ENCODE results near the gene HOXA1.

The HOXA1 gene

DNA sequence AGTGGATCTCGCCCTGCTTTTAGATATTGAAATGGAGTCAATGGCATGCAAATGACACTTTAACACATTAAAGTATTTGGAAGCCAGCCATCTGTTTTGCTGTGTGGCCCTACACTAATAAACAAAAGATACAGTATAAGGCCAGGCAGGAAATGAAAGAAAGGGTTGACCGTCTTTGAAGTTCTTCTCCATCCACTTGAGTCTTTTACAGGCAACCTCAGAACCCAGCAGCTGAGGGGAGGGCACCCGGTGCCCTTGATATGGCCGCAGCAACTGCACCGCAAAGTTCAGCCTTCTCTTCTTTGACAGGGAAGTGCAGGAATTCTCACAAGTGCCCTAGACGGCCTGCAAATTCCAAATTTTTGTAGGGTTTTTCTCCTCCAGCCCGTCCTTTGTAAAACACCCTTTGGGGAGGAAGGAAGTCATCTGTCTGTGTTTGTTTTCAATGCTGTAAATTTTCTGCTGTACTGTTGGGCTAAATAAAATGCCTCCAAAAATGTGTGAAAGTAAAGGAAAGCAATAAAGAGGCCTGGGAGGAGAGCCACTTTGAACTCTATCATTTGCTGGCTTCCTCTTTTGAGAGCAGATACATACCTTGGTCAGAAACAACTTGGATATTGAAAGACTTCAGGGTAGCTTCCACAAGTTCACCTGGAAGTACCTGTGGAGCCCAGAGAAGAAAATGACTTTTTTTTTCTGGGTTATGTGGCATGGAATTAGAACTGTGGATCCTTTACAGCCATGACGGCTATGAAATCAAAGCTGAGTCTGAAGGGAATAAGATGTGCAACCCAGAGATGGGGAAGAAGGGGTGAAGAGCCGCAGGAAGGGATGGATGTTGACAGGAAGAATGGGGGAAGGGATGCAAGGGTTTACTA is 3.6 kb downstream of the HOXA1 start:
- peaks cover 100% of the 10 kb centered on the region for H3K27me3 ChIP-seq (ENCODE audit: insufficient read depth, low read length)
- no peak overlapping the region for H3K27ac ChIP-seq (ENCODE audit: low read length)

GRCh38 chr7:27091105-27091504 is 4.7 kb downstream of the HOXA1 start:
- no peak overlapping the region for H3K9ac ChIP-seq (ENCODE audit: low read depth, low read length)
- peaks cover 18% of the 10 kb centered on the region for H3K4me1 ChIP-seq (ENCODE audit: insufficient read depth, low read length)
- H3K27ac ChIP-seq (ENCODE audit: low read length): no peak overlapping the region
- peaks cover 5% of the 10 kb centered on the region; the same call in 1 of the 2 replicates for H3K9me3 ChIP-seq (ENCODE audit: insufficient read depth, low read depth, low read length)
- no peak overlapping the region for H3K4me3 ChIP-seq (ENCODE audit: low read length)
- peaks cover 98% of the 10 kb centered on the region for H3K27me3 ChIP-seq (ENCODE audit: insufficient read depth, low read length)
- no peaks in the 10 kb centered on the region for H3K36me3 ChIP-seq (ENCODE audit: insufficient read depth, low read depth, low read length)

More for the DNA sequence above, 3.6 kb downstream of the HOXA1 start:
- no peak overlapping the region for H3K4me3 ChIP-seq (ENCODE audit: low read length)
- H3K9ac ChIP-seq (ENCODE audit: low read depth, low read length): no peak overlapping the region
- no peaks in the 10 kb centered on the region for H3K36me3 ChIP-seq (ENCODE audit: insufficient read depth, low read depth, low read length)
- H3K4me1 ChIP-seq (ENCODE audit: insufficient read depth, low read length): peaks cover 19% of the 10 kb centered on the region
- peaks cover 5% of the 10 kb centered on the region; the same call in 1 of the 2 replicates for H3K9me3 ChIP-seq (ENCODE audit: insufficient read depth, low read depth, low read length)

- no peak overlapping the region for H3K4me3 ChIP-seq (ENCODE audit: low read length)
- H3K9ac ChIP-seq (ENCODE audit: low read depth, low read length): no peak overlapping the region
- no peaks in the 10 kb centered on the region for H3K9me3 ChIP-seq (ENCODE audit: insufficient read depth, low read depth, low read length)
- H3K36me3 ChIP-seq (ENCODE audit: insufficient read depth, low read depth, low read length): no peaks in the 10 kb centered on the region
- H3K27ac ChIP-seq (ENCODE audit: low read length): no peak overlapping the region
- peaks cover 78% of the 10 kb centered on the region for H3K27me3 ChIP-seq (ENCODE audit: insufficient read depth, low read length)
- H3K4me1 ChIP-seq (ENCODE audit: insufficient read depth, low read length): peaks cover 18% of the 10 kb centered on the region
Measured at GRCh38 chr7:27088002-27088922, 7.5 kb downstream of the HOXA1 start.

- peaks cover 32% of the 10 kb centered on the region for H3K27me3 ChIP-seq (ENCODE audit: insufficient read depth, low read length)
- no peak overlapping the region for H3K4me3 ChIP-seq (ENCODE audit: low read length)
- no peaks in the 10 kb centered on the region for H3K9me3 ChIP-seq (ENCODE audit: insufficient read depth, low read depth, low read length)
Measured at GRCh38 chr7:27083646-27084045, 12.2 kb downstream of the HOXA1 start.

DNA sequence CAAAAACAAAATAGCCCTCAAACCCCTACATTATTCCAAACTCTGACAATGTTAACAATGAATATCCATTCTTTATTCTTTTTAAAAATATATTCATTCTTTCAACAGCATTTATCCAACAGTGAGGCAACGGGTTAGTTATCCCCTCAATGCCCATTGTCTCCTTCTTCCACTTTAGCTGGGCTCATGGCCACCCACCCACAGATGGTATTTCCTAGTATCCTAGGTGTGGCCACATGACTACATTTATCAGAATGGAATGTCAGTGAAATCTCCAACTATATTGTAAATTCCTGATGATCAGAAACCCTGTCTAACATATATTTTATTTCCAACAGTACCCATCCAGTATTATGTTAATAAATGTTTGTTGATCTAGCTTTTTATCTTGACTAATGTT is 13.6 kb downstream of the HOXA1 start:
- H3K36me3 ChIP-seq (ENCODE audit: insufficient read depth, low read depth, low read length): no peaks in the 10 kb centered on the region
- no peak overlapping the region for H3K27ac ChIP-seq (ENCODE audit: low read length)

More at GRCh38 chr7:27083646-27084045, 12.2 kb downstream of the HOXA1 start:
- Histone ChIP-seq H3K27ac (ENCODE audit: low read length) (no peak overlapping the region), H3K9ac (ENCODE audit: low read depth, low read length) (no peak overlapping the region), H3K4me1 (ENCODE audit: insufficient read depth, low read length) (no peaks in the 10 kb centered on the region), H3K36me3 (ENCODE audit: insufficient read depth, low read depth, low read length) (no peaks in the 10 kb centered on the region)

DNA sequence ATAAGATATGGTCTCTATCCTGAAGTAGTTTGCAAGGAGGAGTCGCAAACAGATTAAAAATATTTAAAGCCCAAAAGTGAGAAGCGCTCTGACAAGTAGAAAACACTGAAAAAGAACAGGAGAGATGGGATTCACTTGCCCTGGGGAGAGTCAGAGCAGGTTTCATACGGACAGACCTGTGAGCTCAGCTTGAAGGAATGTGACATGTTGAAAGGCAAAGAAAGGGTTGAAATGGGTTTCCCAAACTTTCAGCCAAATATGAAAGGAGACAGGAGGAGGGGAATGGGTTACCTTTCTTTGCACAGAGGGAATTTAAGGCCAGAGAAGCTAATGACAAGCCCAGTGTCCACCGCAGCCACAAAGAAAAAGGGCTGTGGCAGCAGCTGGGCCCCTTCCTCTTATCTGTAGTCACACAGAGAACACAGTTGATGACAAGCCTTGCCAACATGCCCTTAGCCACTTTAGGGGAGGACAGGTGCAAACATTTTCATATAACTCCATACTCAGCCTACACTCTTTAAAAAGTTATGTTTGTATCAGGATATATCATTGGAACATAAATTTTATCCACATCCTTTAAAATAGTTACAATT is 14.9 kb downstream of the HOXA1 start:
- Histone ChIP-seq H3K9ac (ENCODE audit: low read depth, low read length) (no peak overlapping the region), H3K27ac (ENCODE audit: low read length) (no peak overlapping the region), H3K4me3 (ENCODE audit: low read length) (no peak overlapping the region), H3K9me3 (ENCODE audit: insufficient read depth, low read depth, low read length) (no peaks in the 10 kb centered on the region), H3K36me3 (ENCODE audit: insufficient read depth, low read depth, low read length) (no peaks in the 10 kb centered on the region), H3K4me1 (ENCODE audit: insufficient read depth, low read length) (no peaks in the 10 kb centered on the region), H3K27me3 (ENCODE audit: insufficient read depth, low read length) (peaks cover 7% of the 10 kb centered on the region; the same call in 1 of the 2 replicates)

More for the DNA sequence above, 13.6 kb downstream of the HOXA1 start:
- Histone ChIP-seq H3K4me1 (ENCODE audit: insufficient read depth, low read length) (no peaks in the 10 kb centered on the region), H3K9me3 (ENCODE audit: insufficient read depth, low read depth, low read length) (no peaks in the 10 kb centered on the region), H3K27me3 (ENCODE audit: insufficient read depth, low read length) (peaks cover 17% of the 10 kb centered on the region; the same call in 1 of the 2 replicates), H3K4me3 (ENCODE audit: low read length) (no peak overlapping the region), H3K9ac (ENCODE audit: low read depth, low read length) (no peak overlapping the region)

DNA sequence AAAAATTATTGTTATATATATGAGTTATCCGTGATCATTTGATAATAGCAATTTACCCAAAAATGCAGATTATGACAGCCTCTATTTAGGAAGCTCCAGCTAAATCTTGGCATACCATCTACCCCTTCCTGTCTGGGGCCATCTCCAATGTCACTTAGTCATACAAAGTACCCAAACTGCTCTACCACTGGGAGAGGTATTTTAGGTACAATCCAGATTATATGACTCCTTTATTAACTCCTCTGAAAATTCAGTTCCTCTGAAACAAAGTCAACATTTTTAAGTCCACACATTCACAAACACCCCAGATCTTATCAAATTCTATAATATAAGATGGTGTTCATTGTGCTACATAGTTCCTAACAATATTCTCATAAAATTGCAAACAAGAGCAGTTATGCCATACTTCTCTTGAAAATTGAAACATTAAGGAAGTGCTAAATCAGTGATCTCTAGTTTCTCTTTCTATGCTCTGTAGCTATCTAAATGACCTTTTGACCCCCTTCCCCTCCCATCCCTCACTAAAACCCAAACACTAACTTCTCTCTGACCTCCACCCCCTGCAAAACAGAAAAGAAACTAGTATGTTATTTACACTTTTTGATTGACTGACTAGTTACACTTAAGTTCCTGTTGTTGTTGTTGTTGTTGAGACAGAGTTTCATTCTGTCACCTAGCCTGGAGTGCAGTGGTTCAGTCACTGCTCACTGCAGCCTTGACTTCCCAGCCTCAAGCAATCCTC is 16.4 kb downstream of the HOXA1 start:
- H3K36me3 ChIP-seq (ENCODE audit: insufficient read depth, low read depth, low read length): no peaks in the 10 kb centered on the region
- no peak overlapping the region for H3K27ac ChIP-seq (ENCODE audit: low read length)
- H3K27me3 ChIP-seq (ENCODE audit: insufficient read depth, low read length): 0 out of 2 replicates have a peak, but pooled peaks cover 5% of the 10 kb centered on the region
- H3K9ac ChIP-seq (ENCODE audit: low read depth, low read length): no peak overlapping the region
- H3K4me3 ChIP-seq (ENCODE audit: low read length): no peak overlapping the region
- no peaks in the 10 kb centered on the region for H3K9me3 ChIP-seq (ENCODE audit: insufficient read depth, low read depth, low read length)
- no peaks in the 10 kb centered on the region for H3K4me1 ChIP-seq (ENCODE audit: insufficient read depth, low read length)

DNA sequence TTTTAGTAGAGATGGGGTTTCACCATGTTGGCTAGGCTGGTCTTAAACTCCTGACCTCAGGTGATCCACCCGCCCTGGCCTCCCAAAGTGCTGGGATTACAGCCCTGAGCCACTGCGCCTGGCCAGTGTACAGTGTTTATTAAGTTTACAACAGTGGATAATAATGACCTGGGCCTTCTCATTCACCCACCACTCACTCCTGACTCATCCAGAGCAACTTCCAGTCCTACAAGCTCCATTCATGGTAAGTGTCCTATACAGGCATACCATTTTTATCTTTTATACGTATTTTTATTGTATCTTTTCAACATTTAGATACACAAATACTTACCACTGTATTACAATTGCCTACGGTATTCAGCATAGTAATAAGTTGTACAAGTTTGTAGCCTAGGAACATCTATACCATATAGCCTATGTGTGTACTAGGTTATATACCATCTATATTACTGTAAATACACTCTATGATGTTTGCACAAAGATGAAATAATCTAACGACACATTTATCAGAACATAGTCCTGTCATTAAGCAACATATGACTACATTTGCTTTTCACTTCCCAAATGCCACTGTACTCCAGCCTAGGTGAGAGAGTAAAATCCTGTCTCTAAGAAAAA is 17.1 kb downstream of the HOXA1 start:
- Histone ChIP-seq H3K27ac (ENCODE audit: low read length) (no peak overlapping the region), H3K4me3 (ENCODE audit: low read length) (no peak overlapping the region)

DNA sequence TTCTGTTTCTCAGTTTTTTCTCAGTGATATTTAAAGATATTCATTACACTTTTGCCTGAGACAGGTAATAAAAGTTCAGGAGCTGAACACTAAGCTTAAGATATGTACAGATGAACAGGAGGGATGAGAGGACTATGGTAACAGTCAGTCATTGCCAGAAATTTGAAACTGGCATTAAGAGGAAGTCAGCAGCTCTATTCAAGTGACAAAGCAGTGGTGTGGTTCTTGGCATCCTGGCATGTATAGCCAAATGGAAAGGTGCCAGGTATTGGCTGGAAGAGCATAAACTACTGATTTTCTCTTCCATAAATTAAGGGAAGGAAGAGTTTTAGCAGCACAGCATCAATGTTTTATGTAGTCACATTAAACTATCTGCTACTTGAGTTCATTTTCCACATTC is 22.7 kb downstream of the HOXA1 start:
- H3K9ac ChIP-seq (ENCODE audit: low read depth, low read length): no peak overlapping the region
- H3K4me1 ChIP-seq (ENCODE audit: insufficient read depth, low read length): no peaks in the 10 kb centered on the region
- H3K27me3 ChIP-seq (ENCODE audit: insufficient read depth, low read length): no peaks in the 10 kb centered on the region
- H3K4me3 ChIP-seq (ENCODE audit: low read length): no peak overlapping the region
- H3K36me3 ChIP-seq (ENCODE audit: insufficient read depth, low read depth, low read length): no peaks in the 10 kb centered on the region
- H3K9me3 ChIP-seq (ENCODE audit: insufficient read depth, low read depth, low read length): no peaks in the 10 kb centered on the region
- no peak overlapping the region for H3K27ac ChIP-seq (ENCODE audit: low read length)

More for the DNA sequence above, 17.1 kb downstream of the HOXA1 start:
- no peaks in the 10 kb centered on the region for H3K36me3 ChIP-seq (ENCODE audit: insufficient read depth, low read depth, low read length)
- no peaks in the 10 kb centered on the region for H3K4me1 ChIP-seq (ENCODE audit: insufficient read depth, low read length)
- no peaks in the 10 kb centered on the region for H3K9me3 ChIP-seq (ENCODE audit: insufficient read depth, low read depth, low read length)
- H3K27me3 ChIP-seq (ENCODE audit: insufficient read depth, low read length): 0 out of 2 replicates have a peak, but pooled peaks cover 5% of the 10 kb centered on the region
- no peak overlapping the region for H3K9ac ChIP-seq (ENCODE audit: low read depth, low read length)

DNA sequence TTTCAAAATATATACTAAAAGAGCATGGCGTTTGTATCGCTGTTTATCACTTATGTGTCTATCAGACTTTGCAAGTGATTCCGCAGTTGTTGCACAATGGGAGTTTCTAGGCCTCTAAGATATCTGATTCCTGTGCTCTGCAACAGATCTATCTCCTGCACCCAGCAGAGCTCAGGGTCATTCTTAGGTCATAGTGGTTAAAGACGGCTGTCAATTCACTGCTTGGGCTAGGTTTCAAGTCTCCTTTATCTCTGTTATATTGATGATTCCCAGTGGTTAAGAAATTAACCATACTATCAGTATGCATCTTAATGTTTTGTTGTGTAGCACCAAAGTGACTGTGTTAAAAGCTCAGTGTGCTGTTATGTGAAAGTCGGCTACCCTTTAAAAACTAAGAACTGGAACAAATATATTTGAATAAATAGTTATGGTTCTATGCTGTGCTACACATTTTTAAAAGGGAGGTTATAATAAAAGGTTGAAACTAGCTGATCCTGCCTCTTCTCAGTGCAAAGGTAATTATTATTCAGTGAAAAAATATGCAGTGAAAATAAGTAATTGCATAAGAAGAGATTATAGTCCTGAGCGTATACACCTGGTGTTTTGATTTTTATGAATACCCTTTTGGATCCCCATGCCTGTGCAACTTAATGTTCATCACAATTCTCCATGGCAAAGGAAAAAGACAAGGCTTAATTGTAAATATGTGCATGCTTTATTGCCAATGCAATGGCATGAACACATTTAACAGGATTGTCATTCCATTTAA is 24.0 kb downstream of the HOXA1 start:
- Histone ChIP-seq H3K36me3 (ENCODE audit: insufficient read depth, low read depth, low read length) (no peaks in the 10 kb centered on the region), H3K27me3 (ENCODE audit: insufficient read depth, low read length) (no peaks in the 10 kb centered on the region), H3K9me3 (ENCODE audit: insufficient read depth, low read depth, low read length) (no peaks in the 10 kb centered on the region), H3K27ac (ENCODE audit: low read length) (no peak overlapping the region), H3K4me3 (ENCODE audit: low read length) (no peak overlapping the region), H3K9ac (ENCODE audit: low read depth, low read length) (no peak overlapping the region), H3K4me1 (ENCODE audit: insufficient read depth, low read length) (no peaks in the 10 kb centered on the region)
